PFSK-1 (cell line): ENCODE data around the gene PPA1. TPM values are rescaled to one million over a fixed set of nuclear protein-coding genes. Genes with fewer than 3 reads are reported as not detected.

Experiments used
- FOXP2 ChIP-seq: optimal IDR thresholded peaks from 2 replicates; pipeline ENCODE3; 2011; ENCODE audit warnings: borderline replicate concordance, control low read depth, inconsistent platforms; ENCODE audit not compliant: insufficient read depth; ENCODE audit errors: extremely low read length, extremely low read depth
- POLR2AphosphoS5 ChIP-seq: IDR thresholded peaks from 2 replicates; pipeline ENCODE4 v1.6.1; 2012; ENCODE audit warnings: low read depth, mild to moderate bottlenecking, control low read depth, low read length, moderate library complexity
- SIN3A ChIP-seq: IDR thresholded peaks from 2 replicates; pipeline ENCODE4 v1.6.1; 2012; ENCODE audit warnings: mild to moderate bottlenecking, low read length, moderate library complexity, borderline replicate concordance; ENCODE audit not compliant: insufficient read depth
- TAF1 ChIP-seq: IDR thresholded peaks from 2 replicates; pipeline ENCODE4 v1.6.1; 2012; ENCODE audit warnings: low read length, control low read depth, borderline replicate concordance; ENCODE audit not compliant: insufficient read depth
- polyA plus RNA-seq: library from polyadenylated mRNA; unstranded; fragments of >200 nt; gene quantifications from one replicate; pipeline ENCODE4 v1.2.1, GENCODE V29; 2012; ENCODE audit warnings: low read depth, missing spikeins; ENCODE audit not compliant: insufficient read length
- TF ChIP-seq, protein P1 (sequence below), 2 experiments: IDR thresholded peaks; 2 replicates each; pipeline versions ENCODE4 v1.6.1 to v1.8.0; 2011 to 2012; ENCODE audit warnings: low read depth in 2 of 2, low read length in 2 of 2, control low read depth in 1 of 2, inconsistent platforms in 1 of 2, mild to moderate bottlenecking in 1 of 2, moderate library complexity in 1 of 2; ENCODE audit not compliant: insufficient read depth in 1 of 2

The PPA1 gene
- 69.6 TPM for polyA plus RNA-seq

- TF ChIP-seq, protein P1, sequence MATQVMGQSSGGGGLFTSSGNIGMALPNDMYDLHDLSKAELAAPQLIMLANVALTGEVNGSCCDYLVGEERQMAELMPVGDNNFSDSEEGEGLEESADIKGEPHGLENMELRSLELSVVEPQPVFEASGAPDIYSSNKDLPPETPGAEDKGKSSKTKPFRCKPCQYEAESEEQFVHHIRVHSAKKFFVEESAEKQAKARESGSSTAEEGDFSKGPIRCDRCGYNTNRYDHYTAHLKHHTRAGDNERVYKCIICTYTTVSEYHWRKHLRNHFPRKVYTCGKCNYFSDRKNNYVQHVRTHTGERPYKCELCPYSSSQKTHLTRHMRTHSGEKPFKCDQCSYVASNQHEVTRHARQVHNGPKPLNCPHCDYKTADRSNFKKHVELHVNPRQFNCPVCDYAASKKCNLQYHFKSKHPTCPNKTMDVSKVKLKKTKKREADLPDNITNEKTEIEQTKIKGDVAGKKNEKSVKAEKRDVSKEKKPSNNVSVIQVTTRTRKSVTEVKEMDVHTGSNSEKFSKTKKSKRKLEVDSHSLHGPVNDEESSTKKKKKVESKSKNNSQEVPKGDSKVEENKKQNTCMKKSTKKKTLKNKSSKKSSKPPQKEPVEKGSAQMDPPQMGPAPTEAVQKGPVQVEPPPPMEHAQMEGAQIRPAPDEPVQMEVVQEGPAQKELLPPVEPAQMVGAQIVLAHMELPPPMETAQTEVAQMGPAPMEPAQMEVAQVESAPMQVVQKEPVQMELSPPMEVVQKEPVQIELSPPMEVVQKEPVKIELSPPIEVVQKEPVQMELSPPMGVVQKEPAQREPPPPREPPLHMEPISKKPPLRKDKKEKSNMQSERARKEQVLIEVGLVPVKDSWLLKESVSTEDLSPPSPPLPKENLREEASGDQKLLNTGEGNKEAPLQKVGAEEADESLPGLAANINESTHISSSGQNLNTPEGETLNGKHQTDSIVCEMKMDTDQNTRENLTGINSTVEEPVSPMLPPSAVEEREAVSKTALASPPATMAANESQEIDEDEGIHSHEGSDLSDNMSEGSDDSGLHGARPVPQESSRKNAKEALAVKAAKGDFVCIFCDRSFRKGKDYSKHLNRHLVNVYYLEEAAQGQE (IDR thresholded peaks at IDR 0.05; ENCODE audit: insufficient read depth in 1 of 2, low read depth in 2 of 2, low read length in 2 of 2), result 0 out of 4 replicates have a peak, but pooled peaks of 1 of the 2 experiments have one; percentile 3
- no peak for TF ChIP-seq FOXP2
- peak; percentile 59; the same call in 1 of the 2 replicates for TF ChIP-seq SIN3A
- peak; percentile 65; the same call in 1 of the 2 replicates for TF ChIP-seq TAF1
- peak; percentile 89 for TF ChIP-seq POLR2AphosphoS5
Measured at GRCh38 chr10:70233109-70233938, at the start of gene PPA1. Gene PPA1 (minus strand): TSS chr10:70233429. CDS start chr10:70233327, 102 bp downstream.

GRCh38 chr10:70281609-70282008, 48.4 kb upstream of the PPA1 start:
- TF ChIP-seq POLR2AphosphoS5, result no peak
- TF ChIP-seq, protein P1 (IDR thresholded peaks at IDR 0.05; ENCODE audit: insufficient read depth in 1 of 2, low read depth in 2 of 2, low read length in 2 of 2), result no peak
- no peak for TF ChIP-seq FOXP2
- no peak for TF ChIP-seq SIN3A
- no peak for TF ChIP-seq TAF1

DNA sequence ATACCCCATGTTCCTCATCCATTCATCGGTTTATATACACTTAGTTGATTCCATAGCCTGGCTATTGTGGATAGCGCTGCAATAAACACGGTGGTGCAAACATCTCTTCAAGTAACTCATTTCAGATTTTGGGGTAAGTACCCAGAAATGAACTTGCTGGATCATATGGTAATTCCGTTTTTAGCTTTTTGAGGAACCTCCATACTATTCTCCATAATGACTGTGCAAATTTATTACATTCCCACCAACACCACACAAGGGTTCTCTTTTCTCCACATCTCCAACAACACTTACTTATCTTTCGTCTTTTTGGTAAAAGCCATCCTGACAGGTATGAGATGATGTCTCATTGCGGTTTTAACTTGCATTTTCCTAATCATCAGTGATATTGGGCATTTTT, 46.9 kb upstream of the PPA1 start:
- no peak for TF ChIP-seq SIN3A
- TF ChIP-seq, protein P1 (IDR thresholded peaks at IDR 0.05; ENCODE audit: insufficient read depth in 1 of 2, low read depth in 2 of 2, low read length in 2 of 2), result no peak
- TF ChIP-seq TAF1, result no peak
- TF ChIP-seq FOXP2, result no peak
- no peak for TF ChIP-seq POLR2AphosphoS5

GRCh38 chr10:70277396-70278030, 44.3 kb upstream of the PPA1 start:
- no peak for TF ChIP-seq TAF1
- TF ChIP-seq, protein P1 (IDR thresholded peaks at IDR 0.05; ENCODE audit: insufficient read depth in 1 of 2, low read depth in 2 of 2, low read length in 2 of 2), result no peak
- TF ChIP-seq SIN3A, result no peak
- TF ChIP-seq FOXP2, result no peak
- TF ChIP-seq POLR2AphosphoS5, result no peak
